BE2C (cell line): ENCODE measurements around the gene SFRP5.

Experiments
- DNase-seq: peaks from one replicate; pipeline ENCODE4 v3.0.0-alpha.2; 2020
- H3K27me3 ChIP-seq: fragments of 250-450 bp; sonication (Bioruptor Pico); 2 replicates; pipeline ENCODE4 v1.5.1; 2020; ENCODE audit warnings: mild to moderate bottlenecking
- H3K36me3 ChIP-seq: fragments of 250-450 bp; sonication (Bioruptor Pico); 2 replicates; pipeline ENCODE4 v1.5.1; 2020; ENCODE audit warnings: mild to moderate bottlenecking
- H3K4me1 ChIP-seq: fragments of 250-450 bp; sonication (Bioruptor Pico); 2 replicates; pipeline ENCODE4 v1.5.1; 2020
- H3K4me3 ChIP-seq: 2 replicates; pipeline ENCODE4 v1.5.1; 2011; ENCODE audit warnings: low read depth, low read length
- H3K9me3 ChIP-seq: fragments of 250-450 bp; sonication (Bioruptor Pico); 2 replicates; pipeline ENCODE4 v1.5.1; 2020
- TF ChIP-seq, protein P1 (sequence below): IDR thresholded peaks from 2 replicates; pipeline ENCODE4 v1.5.1; 2012; ENCODE audit warnings: mild to moderate bottlenecking, low read depth, low read length

The SFRP5 gene

DNA sequence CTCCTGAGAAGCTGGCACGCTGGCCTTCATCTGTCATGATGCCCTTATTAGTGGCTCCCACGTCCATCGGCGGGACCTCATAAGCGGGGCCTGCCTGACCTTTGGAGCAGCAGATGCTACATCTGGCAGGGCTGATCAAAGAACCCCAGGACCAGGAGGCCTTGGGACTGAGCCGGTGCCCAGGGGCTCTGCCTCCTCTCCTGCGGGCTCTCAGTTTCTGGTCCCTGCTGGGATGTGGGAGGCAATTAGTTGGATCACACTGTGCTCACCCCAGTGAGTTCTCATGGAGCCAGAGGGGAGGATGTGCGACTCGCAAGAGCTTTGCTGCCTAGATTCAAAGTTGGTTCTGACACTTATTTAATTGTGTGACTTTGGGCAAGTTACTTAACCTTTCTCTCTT lies 28.7 kb upstream of the SFRP5 start:
- Histone ChIP-seq H3K4me3 (no peak overlapping the region), H3K4me1 (no peaks in the 10 kb centered on the region), H3K36me3 (no peaks in the 10 kb centered on the region), H3K27me3 (no peaks in the 10 kb centered on the region), H3K9me3 (no peaks in the 10 kb centered on the region)
- no peak for DNase-seq
- TF ChIP-seq, protein P1, sequence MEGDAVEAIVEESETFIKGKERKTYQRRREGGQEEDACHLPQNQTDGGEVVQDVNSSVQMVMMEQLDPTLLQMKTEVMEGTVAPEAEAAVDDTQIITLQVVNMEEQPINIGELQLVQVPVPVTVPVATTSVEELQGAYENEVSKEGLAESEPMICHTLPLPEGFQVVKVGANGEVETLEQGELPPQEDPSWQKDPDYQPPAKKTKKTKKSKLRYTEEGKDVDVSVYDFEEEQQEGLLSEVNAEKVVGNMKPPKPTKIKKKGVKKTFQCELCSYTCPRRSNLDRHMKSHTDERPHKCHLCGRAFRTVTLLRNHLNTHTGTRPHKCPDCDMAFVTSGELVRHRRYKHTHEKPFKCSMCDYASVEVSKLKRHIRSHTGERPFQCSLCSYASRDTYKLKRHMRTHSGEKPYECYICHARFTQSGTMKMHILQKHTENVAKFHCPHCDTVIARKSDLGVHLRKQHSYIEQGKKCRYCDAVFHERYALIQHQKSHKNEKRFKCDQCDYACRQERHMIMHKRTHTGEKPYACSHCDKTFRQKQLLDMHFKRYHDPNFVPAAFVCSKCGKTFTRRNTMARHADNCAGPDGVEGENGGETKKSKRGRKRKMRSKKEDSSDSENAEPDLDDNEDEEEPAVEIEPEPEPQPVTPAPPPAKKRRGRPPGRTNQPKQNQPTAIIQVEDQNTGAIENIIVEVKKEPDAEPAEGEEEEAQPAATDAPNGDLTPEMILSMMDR, result no peak

- DNase-seq, result no peak
- TF ChIP-seq, protein P1, result no peak
- H3K4me3 ChIP-seq, result no peak overlapping the region
- H3K36me3 ChIP-seq, result no peaks in the 10 kb centered on the region
- H3K9me3 ChIP-seq, result no peaks in the 10 kb centered on the region
- H3K4me1 ChIP-seq, result no peaks in the 10 kb centered on the region
- no peaks in the 10 kb centered on the region for H3K27me3 ChIP-seq
Observed at GRCh38 chr10:97798958-97799610, 27.3 kb upstream of the SFRP5 start.

DNA sequence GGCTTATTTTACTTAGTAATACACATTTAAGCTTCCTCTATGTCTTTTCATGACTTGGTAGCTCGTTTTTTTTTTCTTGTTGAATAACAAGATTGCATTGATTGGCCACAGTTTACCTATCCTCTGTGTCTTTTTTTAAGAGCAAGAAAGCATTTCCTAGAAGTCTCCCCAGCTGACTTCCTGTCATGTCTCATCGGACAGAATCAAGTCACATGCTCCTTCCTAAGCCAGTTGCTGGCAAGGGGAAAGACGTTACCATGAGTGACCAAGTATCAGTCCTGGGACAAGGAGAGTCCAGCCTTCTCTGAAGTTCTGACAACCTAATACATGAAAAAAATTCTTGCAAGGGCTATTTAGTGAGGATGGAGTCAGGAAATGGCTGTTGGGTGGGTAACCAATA lies 24.9 kb upstream of the SFRP5 start:
- H3K27me3 ChIP-seq, result no peaks in the 10 kb centered on the region
- no peaks in the 10 kb centered on the region for H3K4me1 ChIP-seq
- no peak overlapping the region for H3K4me3 ChIP-seq
- no peaks in the 10 kb centered on the region for H3K9me3 ChIP-seq
- H3K36me3 ChIP-seq, result no peaks in the 10 kb centered on the region
- TF ChIP-seq, protein P1, result no peak
- DNase-seq, result no peak

DNA sequence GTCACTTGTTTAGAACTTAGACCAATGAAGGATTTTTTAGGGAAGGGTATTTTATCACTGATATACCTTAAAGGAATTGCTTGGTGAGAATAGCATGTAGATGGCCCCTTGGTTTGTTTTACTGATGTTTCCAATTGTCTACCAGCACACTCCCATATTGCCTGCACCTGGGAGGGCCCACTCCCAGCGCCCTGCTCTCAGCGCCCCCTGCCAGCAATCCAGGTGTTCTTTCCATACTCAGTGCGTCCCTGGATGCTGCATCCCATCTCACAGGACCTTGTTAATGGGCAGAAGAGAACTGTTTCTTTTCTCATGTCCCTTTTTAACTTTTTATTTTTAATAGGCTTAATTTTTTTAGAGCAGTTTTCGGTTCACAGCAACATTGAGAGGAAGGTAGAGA lies 24.1 kb upstream of the SFRP5 start:
- no peak for DNase-seq
- no peaks in the 10 kb centered on the region for H3K36me3 ChIP-seq
- H3K4me3 ChIP-seq, result no peak overlapping the region
- TF ChIP-seq, protein P1, result 0 out of 2 replicates have a peak, but pooled peaks have one; percentile 7
- no peaks in the 10 kb centered on the region for H3K4me1 ChIP-seq
- no peaks in the 10 kb centered on the region for H3K27me3 ChIP-seq
- H3K9me3 ChIP-seq, result no peaks in the 10 kb centered on the region

- TF ChIP-seq, protein P1, result peak; percentile 89
- H3K4me3 ChIP-seq, result no peak overlapping the region
Observed at GRCh38 chr10:97791824-97792721, 20.3 kb upstream of the SFRP5 start.

More at GRCh38 chr10:97791824-97792721, 20.3 kb upstream of the SFRP5 start:
- H3K36me3 ChIP-seq, result no peaks in the 10 kb centered on the region
- peak; percentile 70 for DNase-seq
- H3K4me1 ChIP-seq, result peaks cover 8% of the 10 kb centered on the region
- no peaks in the 10 kb centered on the region for H3K9me3 ChIP-seq
- H3K27me3 ChIP-seq, result peaks cover 6% of the 10 kb centered on the region
